HepG2 (cell line): ENCODE results near the gene GRB7. TPM values are rescaled to one million over a fixed set of nuclear protein-coding genes. Genes with fewer than 3 reads are reported as not detected.

Experiments used
- BCL6 ChIP-seq: IDR thresholded peaks from 2 replicates; pipeline ENCODE4 v1.6.1; 2016; ENCODE audit warnings: missing genetic modification reagents, missing compliant biosample characterization
- DMTF1 ChIP-seq: sonication (generic); formaldehyde crosslinking; IDR thresholded peaks from 2 replicates; pipeline ENCODE4 v1.4.0; 2020; ENCODE audit warnings: mild to moderate bottlenecking, missing genetic modification reagents
- HIC2 ChIP-seq: sonication (generic); formaldehyde crosslinking; IDR thresholded peaks from 2 replicates; pipeline ENCODE4 v1.9.0; 2022; ENCODE audit warnings: low read depth, missing genetic modification reagents
- HNRNPH1 ChIP-seq: fragments of 200-400 bp; formaldehyde crosslinking; optimal IDR thresholded peaks from 2 replicates; pipeline ENCODE3; 2017; ENCODE audit warnings: mild to moderate bottlenecking, low read depth, low read length
- KDM2A ChIP-seq: sonication (generic); formaldehyde crosslinking; IDR thresholded peaks from 2 replicates; pipeline ENCODE4 v1.4.0; 2020; ENCODE audit warnings: low read depth, missing genetic modification reagents, borderline replicate concordance
- MIER3 ChIP-seq: IDR thresholded peaks from 2 replicates; pipeline ENCODE4 v1.6.1; 2016; ENCODE audit warnings: missing compliant biosample characterization, borderline replicate concordance
- MZF1 ChIP-seq: sonication (generic); formaldehyde crosslinking; IDR thresholded peaks from 2 replicates; pipeline ENCODE4 v1.8.1; 2023; ENCODE audit warnings: mild to moderate bottlenecking, missing genetic modification reagents, borderline replicate concordance
- SRSF4 ChIP-seq: fragments of 200-400 bp; formaldehyde crosslinking; IDR thresholded peaks from one replicate; pipeline ENCODE4 v1.6.1; 2018; ENCODE audit warnings: mild to moderate bottlenecking, low read depth, low read length, moderate library complexity; ENCODE audit not compliant: poor library complexity, severe bottlenecking
- THRA ChIP-seq: sonication (generic); formaldehyde crosslinking; IDR thresholded peaks from 2 replicates; pipeline ENCODE4 v1.4.0; 2020; ENCODE audit warnings: missing genetic modification reagents, borderline replicate concordance
- TMF1 ChIP-seq: sonication (generic); formaldehyde crosslinking; IDR thresholded peaks from 2 replicates; pipeline ENCODE4 v1.8.1; 2022; ENCODE audit warnings: low read depth, missing genetic modification reagents
- ZNF318 ChIP-seq: sonication (generic); formaldehyde crosslinking; IDR thresholded peaks from 2 replicates; pipeline ENCODE4 v1.4.0; 2020; ENCODE audit warnings: mild to moderate bottlenecking, missing genetic modification reagents
- ZNF557 ChIP-seq: sonication (generic); formaldehyde crosslinking; IDR thresholded peaks from 2 replicates; pipeline ENCODE4 v1.4.0; 2020; ENCODE audit warnings: missing genetic modification reagents
- ZNF615 ChIP-seq: sonication (generic); formaldehyde crosslinking; IDR thresholded peaks from 2 replicates; pipeline ENCODE4 v1.5.0; 2020; ENCODE audit warnings: mild to moderate bottlenecking, missing genetic modification reagents, borderline replicate concordance
- ZNF672 ChIP-seq: sonication (generic); formaldehyde crosslinking; IDR thresholded peaks from 2 replicates; pipeline ENCODE4 v1.8.1; 2022; ENCODE audit warnings: missing genetic modification reagents
- polyA plus RNA-seq, 8 experiments: library from polyadenylated mRNA; depleted of rRNA in 3 of 8; stranded (reverse) in 7 of 8; unstranded in 1 of 8; fragments of >200 nt; fragmentation: Illumina TruSeq in 4 of 8; extraction: Trizol in 4 of 8; gene quantifications; 2 replicates each; pipeline versions ENCODE4 v1.2.1 to v1.2.3, GENCODE V29; 2011 to 2016; ENCODE audit warnings: low read depth in 4 of 8, missing spikeins in 1 of 8, mixed read lengths in 1 of 8; ENCODE audit not compliant: insufficient read depth in 1 of 8
- total RNA-seq, 5 experiments: library from RNA; depleted of rRNA; stranded (reverse); fragments of >200 nt; fragmentation: Illumina TruSeq; extraction: Trizol; gene quantifications; 2 replicates each; pipeline ENCODE4 v1.2.3, GENCODE V29; 2016; ENCODE audit warnings: low read depth in 1 of 5

The GRB7 gene
- total and polyA plus RNA-seq, 2 of the 13 experiments (the other 11 are each of a cell fraction or from before 2014, with no cell fraction given): 60.2 to 77.7 TPM

GRCh38 chr17:39740357-39741111 is 2.8 kb downstream of the GRB7 start (continued):
- TF ChIP-seq ZNF557 (CRISPR knock-in tag): no peak
- peak; percentile 98 for TF ChIP-seq MZF1 (CRISPR knock-in tag)
- 0 out of 2 replicates have a peak, but pooled peaks have one; percentile 14 for TF ChIP-seq TMF1
- TF ChIP-seq KDM2A: peak; percentile 48; the same call in 1 of the 2 replicates
- no peak for TF ChIP-seq SRSF4
- peak; percentile 61; the same call in 1 of the 2 replicates for TF ChIP-seq HIC2 (CRISPR knock-in tag)
- no peak for TF ChIP-seq ZNF672 (CRISPR knock-in tag)
- TF ChIP-seq HNRNPH1: no peak
- no peak for TF ChIP-seq DMTF1 (CRISPR knock-in tag)
- TF ChIP-seq ZNF615 (CRISPR knock-in tag): peak; percentile 46; the same call in 1 of the 2 replicates
- peak; percentile 53; the same call in 1 of the 2 replicates for TF ChIP-seq MIER3 (CRISPR knock-in tag)
- no peak for TF ChIP-seq BCL6 (CRISPR knock-in tag)
- TF ChIP-seq THRA (CRISPR knock-in tag): peak; percentile 70; the same call in 1 of the 2 replicates
- no peak; the same call in 1 of the 2 replicates for TF ChIP-seq ZNF318 (CRISPR knock-in tag)
